ENCODE data around the gene LIG4.
A peak's percentile ranks its signal among the peaks of the same experiment; 100 is the strongest.
"Not testable (repeated sequence)": the region's sequence is repeated elsewhere in the genome, so short reads cannot be mapped to it uniquely, and the experiment has no call there.

LIG4 gene

GRCh38 chr13:108215436-108215835, at the start of gene LIG4:
Gene LIG4 (minus strand): TSS chr13:108215536. CDS start chr13:108211268, 4,268 bp downstream.
- peak; percentile 79 for DNase-seq (ENCODE audit: low read depth)

- DNase-seq (ENCODE audit: low read depth), result no peak
Measured at GRCh38 chr13:108263621-108264355, 48.5 kb upstream of the LIG4 start.

GRCh38 chr13:108257248-108257647, 41.9 kb upstream of the LIG4 start:
- no peak for DNase-seq (ENCODE audit: low read depth)

- no peak for DNase-seq (ENCODE audit: low read depth)
Measured at GRCh38 chr13:108249150-108249549, 33.8 kb upstream of the LIG4 start.

GRCh38 chr13:108230377-108230776, 15.0 kb upstream of the LIG4 start:
- no peak for DNase-seq (ENCODE audit: low read depth)

- DNase-seq (ENCODE audit: low read depth), result no peak
Measured at GRCh38 chr13:108227651-108228272, 12.4 kb upstream of the LIG4 start.

- no peak for DNase-seq (ENCODE audit: low read depth)
Measured at GRCh38 chr13:108226184-108226583, 10.8 kb upstream of the LIG4 start.

- no peak for DNase-seq (ENCODE audit: low read depth)
Measured at GRCh38 chr13:108225440-108225839, 10.1 kb upstream of the LIG4 start.

GRCh38 chr13:108223687-108224503, 8.6 kb upstream of the LIG4 start:
- DNase-seq (ENCODE audit: low read depth), result no peak

GRCh38 chr13:108220041-108220440, 4.7 kb upstream of the LIG4 start:
- no peak for DNase-seq (ENCODE audit: low read depth)

GRCh38 chr13:108218044-108218974, 3.0 kb upstream of the LIG4 start, which contains the start of gene ABHD13:
Gene ABHD13 (plus strand): TSS chr13:108218392. CDS start chr13:108229219, 10,827 bp downstream.
- DNase-seq (ENCODE audit: low read depth), result peak; percentile 69

GRCh38 chr13:108217307-108218043, 2.1 kb upstream of the LIG4 start:
- not testable (repeated sequence) for DNase-seq (ENCODE audit: low read depth)

- DNase-seq (ENCODE audit: low read depth), result no peak
Measured at GRCh38 chr13:108214441-108215271, 680 bp downstream of the LIG4 start.

- DNase-seq (ENCODE audit: low read depth), result no peak
Measured at GRCh38 chr13:108213946-108214345, 1.4 kb downstream of the LIG4 start.

- no peak for DNase-seq (ENCODE audit: low read depth)
Measured at GRCh38 chr13:108212886-108213285, 2.5 kb downstream of the LIG4 start.

GRCh38 chr13:108210551-108210950, 4.8 kb downstream of the LIG4 start:
- DNase-seq (ENCODE audit: low read depth), result no peak

GRCh38 chr13:108200781-108201398, 14.4 kb downstream of the LIG4 start:
- no peak for DNase-seq (ENCODE audit: low read depth)

GRCh38 chr13:108195861-108196260, 19.5 kb downstream of the LIG4 start:
- no peak for DNase-seq (ENCODE audit: low read depth)

GRCh38 chr13:108195146-108195545, 20.2 kb downstream of the LIG4 start:
- no peak for DNase-seq (ENCODE audit: low read depth)

Measured in stimulated activated CD8-positive, alpha-beta memory T cell treated with anti-CD3 and anti-CD28 coated beads, Interleukin-15, amount 100 ng/mL, for 1 hour (primary cell).